Measurements from ENCODE around the gene CNIH1. TPM values are rescaled to one million over a fixed set of nuclear protein-coding genes. Genes with fewer than 3 reads are reported as not detected.

CNIH1 gene
- total RNA-seq, 1 experiment from 2014 or later = 118 TPM

GRCh38 chr14:54392131-54392859 lies 48.9 kb downstream of the CNIH1 start:
- BruUV-seq (replicated peaks) = no TSS peak
- no peaks in the 10 kb centered on the region for H3K9me3 Mint-ChIP-seq (ENCODE audit: low read depth, unreplicated experiment)
- no peak overlapping the region for H3K27ac Mint-ChIP-seq (ENCODE audit: unreplicated experiment)
- no peak for DNase-seq
- H3K36me3 Mint-ChIP-seq (ENCODE audit: insufficient read depth, unreplicated experiment) = peaks cover 11% of the 10 kb centered on the region
- no peaks in the 10 kb centered on the region for H3K4me1 Mint-ChIP-seq (ENCODE audit: low read depth, unreplicated experiment)
- TF ChIP-seq CTCF (IDR thresholded peaks at IDR 0.05; ENCODE audit: unreplicated experiment) = no peak
- H3K27me3 Mint-ChIP-seq (ENCODE audit: unreplicated experiment) = peaks cover 22% of the 10 kb centered on the region
- CTCF ChIA-PET = interaction anchor here (0.6 to 1.8 kb wide), 2 partner anchors 15 to 470 kb away, joined by 4 read pairs; no protein-coding TSS in a partner anchor
- intact Hi-C loops (cut with micrococcal nuclease; ENCODE audit: unreplicated experiment) = no loop called here
- H3K4me3 Mint-ChIP-seq (ENCODE audit: low read depth, unreplicated experiment) = no peak overlapping the region

GRCh38 chr14:54387328-54387727 lies 53.8 kb downstream of the CNIH1 start:
- intact Hi-C loops (cut with micrococcal nuclease; ENCODE audit: unreplicated experiment) = no loop called here
- no peak overlapping the region for H3K27ac Mint-ChIP-seq (ENCODE audit: unreplicated experiment)
- CTCF ChIA-PET = interaction anchor here (1.8 kb wide), 1 partner anchor 10 kb away, joined by 5 read pairs; the partner anchor contains the start of gene CDKN3

GRCh38 chr14:54385556-54385955 lies 55.6 kb downstream of the CNIH1 start:
- Mint-ChIP-seq H3K36me3 (ENCODE audit: insufficient read depth, unreplicated experiment) (no peaks in the 10 kb centered on the region), H3K4me3 (ENCODE audit: low read depth, unreplicated experiment) (no peak overlapping the region), H3K4me1 (ENCODE audit: low read depth, unreplicated experiment) (no peaks in the 10 kb centered on the region), H3K9me3 (ENCODE audit: low read depth, unreplicated experiment) (no peaks in the 10 kb centered on the region), H3K27me3 (ENCODE audit: unreplicated experiment) (peaks cover 29% of the 10 kb centered on the region), H3K27ac (ENCODE audit: unreplicated experiment) (no peak overlapping the region)
- TF ChIP-seq CTCF (IDR thresholded peaks at IDR 0.05; ENCODE audit: unreplicated experiment) = no peak
- CTCF ChIA-PET = no interaction called here
- DNase-seq = no peak
- intact Hi-C loops (cut with micrococcal nuclease; ENCODE audit: unreplicated experiment) = no loop called here
- BruUV-seq (replicated peaks) = no TSS peak

More at GRCh38 chr14:54387328-54387727, 53.8 kb downstream of the CNIH1 start:
- Mint-ChIP-seq H3K9me3 (ENCODE audit: low read depth, unreplicated experiment) (no peaks in the 10 kb centered on the region), H3K36me3 (ENCODE audit: insufficient read depth, unreplicated experiment) (no peaks in the 10 kb centered on the region), H3K4me3 (ENCODE audit: low read depth, unreplicated experiment) (no peak overlapping the region), H3K4me1 (ENCODE audit: low read depth, unreplicated experiment) (no peaks in the 10 kb centered on the region), H3K27me3 (ENCODE audit: unreplicated experiment) (peaks cover 26% of the 10 kb centered on the region)
- BruUV-seq (replicated peaks) = no TSS peak
- TF ChIP-seq CTCF (IDR thresholded peaks at IDR 0.05; ENCODE audit: unreplicated experiment) = no peak
- DNase-seq = no peak

- intact Hi-C loops (cut with micrococcal nuclease; ENCODE audit: unreplicated experiment) = no loop called here
- BruUV-seq (replicated peaks) = no TSS peak
- DNase-seq = no peak
- H3K9me3 Mint-ChIP-seq (ENCODE audit: low read depth, unreplicated experiment) = no peaks in the 10 kb centered on the region
- H3K4me1 Mint-ChIP-seq (ENCODE audit: low read depth, unreplicated experiment) = no peaks in the 10 kb centered on the region
- TF ChIP-seq CTCF (IDR thresholded peaks at IDR 0.05; ENCODE audit: unreplicated experiment) = no peak
- CTCF ChIA-PET = no interaction called here
- H3K27ac Mint-ChIP-seq (ENCODE audit: unreplicated experiment) = no peak overlapping the region
- peaks cover 39% of the 10 kb centered on the region for H3K27me3 Mint-ChIP-seq (ENCODE audit: unreplicated experiment)
- H3K4me3 Mint-ChIP-seq (ENCODE audit: low read depth, unreplicated experiment) = no peak overlapping the region
- H3K36me3 Mint-ChIP-seq (ENCODE audit: insufficient read depth, unreplicated experiment) = no peaks in the 10 kb centered on the region
Measured at GRCh38 chr14:54383835-54384234, 57.3 kb downstream of the CNIH1 start.

Measured in Calu3 (cell line).